SK-N-SH treated with all-trans-retinoic acid at 6 μM for 48 hours (cell line): ENCODE measurements around the gene RNASE8.

Source experiments
- ATAC-seq: fragments of 200-7000 bp; cut with Tn5 transposase; 3 replicates; pipeline ENCODE4 v1.9.1; 2020; ENCODE audit warnings: mild to moderate bottlenecking, moderate library complexity
- ARNTL ChIP-seq: fragments of 450-650 bp; formaldehyde crosslinking; IDR thresholded peaks from 2 replicates; pipeline ENCODE4 v1.5.0; 2020; ENCODE audit warnings: low read depth, mild to moderate bottlenecking, moderate library complexity, borderline replicate concordance
- BACH2 ChIP-seq: fragments of 250-450 bp; sonication (Bioruptor Pico); IDR thresholded peaks from 2 replicates; pipeline ENCODE4 v1.9.0; 2021; ENCODE audit warnings: mild to moderate bottlenecking, borderline replicate concordance
- CSDC2 ChIP-seq: fragments of 250-450 bp; sonication (Bioruptor Pico); IDR thresholded peaks from 2 replicates; pipeline ENCODE4 v1.5.0; 2020; ENCODE audit warnings: mild to moderate bottlenecking, moderate library complexity
- ESRRG ChIP-seq: fragments of 250-450 bp; sonication (Bioruptor Pico); IDR thresholded peaks from 2 replicates; pipeline ENCODE4 v1.6.1; 2021; ENCODE audit warnings: mild to moderate bottlenecking
- ISL1 ChIP-seq: fragments of 250-450 bp; sonication (Bioruptor Pico); IDR thresholded peaks from 2 replicates; pipeline ENCODE4 v2.1.2; 2022; ENCODE audit warnings: mild to moderate bottlenecking, moderate library complexity
- OSR1 ChIP-seq: fragments of 250-450 bp; sonication (Bioruptor Pico); IDR thresholded peaks from 2 replicates; pipeline ENCODE4 v1.8.0; 2022; ENCODE audit warnings: moderate library complexity, mild to moderate bottlenecking, inconsistent platforms
- POU6F1 ChIP-seq: fragments of 250-450 bp; sonication (Bioruptor Pico); IDR thresholded peaks from 2 replicates; pipeline ENCODE4 v1.8.0; 2021; ENCODE audit warnings: low read depth, mild to moderate bottlenecking, moderate library complexity, borderline replicate concordance
- SNAI2 ChIP-seq: fragments of 250-450 bp; sonication (Bioruptor Pico); IDR thresholded peaks from 2 replicates; pipeline ENCODE4 v1.5.0; 2020; ENCODE audit warnings: mild to moderate bottlenecking, moderate library complexity
- TSHZ2 ChIP-seq: fragments of 250-450 bp; sonication (Bioruptor Pico); IDR thresholded peaks from 2 replicates; pipeline ENCODE4 v1.5.0; 2020; ENCODE audit warnings: mild to moderate bottlenecking, moderate library complexity
- ZFP3 ChIP-seq: fragments of 250-450 bp; sonication (Bioruptor Pico); IDR thresholded peaks from 2 replicates; pipeline ENCODE4 v1.5.0; 2020; ENCODE audit warnings: mild to moderate bottlenecking, moderate library complexity
- ZFP30 ChIP-seq: fragments of 450-650 bp; formaldehyde crosslinking; IDR thresholded peaks from 2 replicates; pipeline ENCODE4 v1.5.0; 2022; ENCODE audit warnings: mild to moderate bottlenecking, moderate library complexity
- ZNF8 ChIP-seq: fragments of 450-650 bp; formaldehyde crosslinking; IDR thresholded peaks from 2 replicates; pipeline ENCODE4 v1.5.0; 2020; ENCODE audit warnings: mild to moderate bottlenecking, moderate library complexity
- TF ChIP-seq, protein P1 (sequence below): fragments of 250-450 bp; sonication (Bioruptor Pico); IDR thresholded peaks from 2 replicates; pipeline ENCODE4 v1.8.0; 2020; ENCODE audit warnings: mild to moderate bottlenecking, moderate library complexity, borderline replicate concordance
- TF ChIP-seq, protein P2 (sequence below): fragments of 250-450 bp; sonication (Bioruptor Pico); IDR thresholded peaks from 2 replicates; pipeline ENCODE4 v1.5.1; 2020; ENCODE audit warnings: low read depth, mild to moderate bottlenecking, moderate library complexity
- TF ChIP-seq, protein P3 (sequence below): fragments of 250-450 bp; sonication (Bioruptor Pico); IDR thresholded peaks from 2 replicates; pipeline ENCODE4 v1.5.1; 2021; ENCODE audit warnings: mild to moderate bottlenecking, moderate library complexity

RNASE8 gene

GRCh38 chr14:21024585-21025370 lies 32.8 kb upstream of the RNASE8 start, which contains the start of gene NDRG2:
TSS of gene NDRG2 (minus strand) at chr14:21025061. CDS start at chr14:21023315, 1,746 bp downstream.
- peak; percentile 83 for ATAC-seq
- no peak for TF ChIP-seq ZFP30 (CRISPR knock-in tag)
- TF ChIP-seq, all 23 proteins: peak for 0

DNA sequence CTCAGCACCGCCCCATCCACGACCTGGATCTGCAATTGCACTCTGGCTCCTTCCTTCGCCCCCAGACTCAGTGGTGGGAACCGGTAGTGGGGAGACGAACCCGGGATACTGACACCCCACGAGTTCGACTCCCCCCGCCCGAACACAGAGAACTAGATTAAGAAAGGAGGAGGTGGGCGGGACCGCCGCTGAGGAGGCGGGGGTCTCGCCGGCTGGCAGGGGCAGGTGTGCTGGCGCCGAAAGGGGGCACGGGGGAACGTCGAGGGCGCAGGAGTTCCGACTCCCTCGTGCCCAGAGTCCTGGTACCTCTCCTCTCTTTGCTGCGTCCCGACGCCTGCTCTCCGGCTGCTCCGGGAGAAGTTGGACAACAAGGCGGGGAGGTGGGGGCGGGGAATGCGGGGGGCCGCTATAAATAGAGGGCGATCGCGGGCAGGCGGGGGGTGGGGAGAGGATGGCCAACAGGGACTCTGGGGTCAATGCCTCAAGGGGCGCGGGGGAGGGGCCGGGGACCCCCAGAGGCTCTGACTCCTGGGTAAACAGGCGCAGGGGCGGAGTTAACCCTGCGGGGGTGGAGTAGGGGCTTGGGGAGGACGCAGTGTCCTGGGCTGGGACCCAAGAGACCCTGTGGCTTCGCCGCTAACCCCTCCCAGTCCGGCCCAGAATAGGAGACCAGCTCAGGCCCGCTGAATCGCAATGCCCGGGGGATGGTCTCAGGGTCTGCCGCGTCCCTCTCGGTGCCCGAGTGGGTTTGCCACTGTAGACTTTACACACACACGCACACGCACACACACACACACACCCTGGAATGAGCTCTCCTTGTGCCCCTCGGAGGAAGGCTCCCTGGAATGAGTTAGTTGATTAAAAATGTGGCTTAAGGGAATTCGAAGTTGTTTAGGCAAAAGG lies 32.0 kb upstream of the RNASE8 start:
- TF ChIP-seq ARNTL (CRISPR knock-in tag) (no peak), ZNF8 (CRISPR knock-in tag) (no peak), BACH2 (no peak), CSDC2 (CRISPR knock-in tag) (no peak), OSR1 (CRISPR knock-in tag) (no peak), ISL1 (CRISPR knock-in tag) (no peak), SNAI2 (CRISPR knock-in tag) (no peak), ZFP3 (CRISPR knock-in tag) (no peak), ESRRG (CRISPR knock-in tag) (no peak), TSHZ2 (CRISPR knock-in tag) (no peak), POU6F1 (CRISPR knock-in tag) (no peak)
- TF ChIP-seq, protein P1, sequence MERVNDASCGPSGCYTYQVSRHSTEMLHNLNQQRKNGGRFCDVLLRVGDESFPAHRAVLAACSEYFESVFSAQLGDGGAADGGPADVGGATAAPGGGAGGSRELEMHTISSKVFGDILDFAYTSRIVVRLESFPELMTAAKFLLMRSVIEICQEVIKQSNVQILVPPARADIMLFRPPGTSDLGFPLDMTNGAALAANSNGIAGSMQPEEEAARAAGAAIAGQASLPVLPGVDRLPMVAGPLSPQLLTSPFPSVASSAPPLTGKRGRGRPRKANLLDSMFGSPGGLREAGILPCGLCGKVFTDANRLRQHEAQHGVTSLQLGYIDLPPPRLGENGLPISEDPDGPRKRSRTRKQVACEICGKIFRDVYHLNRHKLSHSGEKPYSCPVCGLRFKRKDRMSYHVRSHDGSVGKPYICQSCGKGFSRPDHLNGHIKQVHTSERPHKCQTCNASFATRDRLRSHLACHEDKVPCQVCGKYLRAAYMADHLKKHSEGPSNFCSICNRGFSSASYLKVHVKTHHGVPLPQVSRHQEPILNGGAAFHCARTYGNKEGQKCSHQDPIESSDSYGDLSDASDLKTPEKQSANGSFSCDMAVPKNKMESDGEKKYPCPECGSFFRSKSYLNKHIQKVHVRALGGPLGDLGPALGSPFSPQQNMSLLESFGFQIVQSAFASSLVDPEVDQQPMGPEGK (CRISPR knock-in tag): no peak
- TF ChIP-seq, protein P2, sequence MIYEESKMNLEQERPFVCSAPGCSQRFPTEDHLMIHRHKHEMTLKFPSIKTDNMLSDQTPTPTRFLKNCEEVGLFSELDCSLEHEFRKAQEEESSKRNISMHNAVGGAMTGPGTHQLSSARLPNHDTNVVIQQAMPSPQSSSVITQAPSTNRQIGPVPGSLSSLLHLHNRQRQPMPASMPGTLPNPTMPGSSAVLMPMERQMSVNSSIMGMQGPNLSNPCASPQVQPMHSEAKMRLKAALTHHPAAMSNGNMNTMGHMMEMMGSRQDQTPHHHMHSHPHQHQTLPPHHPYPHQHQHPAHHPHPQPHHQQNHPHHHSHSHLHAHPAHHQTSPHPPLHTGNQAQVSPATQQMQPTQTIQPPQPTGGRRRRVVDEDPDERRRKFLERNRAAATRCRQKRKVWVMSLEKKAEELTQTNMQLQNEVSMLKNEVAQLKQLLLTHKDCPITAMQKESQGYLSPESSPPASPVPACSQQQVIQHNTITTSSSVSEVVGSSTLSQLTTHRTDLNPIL (CRISPR knock-in tag): no peak
- TF ChIP-seq, protein P3, sequence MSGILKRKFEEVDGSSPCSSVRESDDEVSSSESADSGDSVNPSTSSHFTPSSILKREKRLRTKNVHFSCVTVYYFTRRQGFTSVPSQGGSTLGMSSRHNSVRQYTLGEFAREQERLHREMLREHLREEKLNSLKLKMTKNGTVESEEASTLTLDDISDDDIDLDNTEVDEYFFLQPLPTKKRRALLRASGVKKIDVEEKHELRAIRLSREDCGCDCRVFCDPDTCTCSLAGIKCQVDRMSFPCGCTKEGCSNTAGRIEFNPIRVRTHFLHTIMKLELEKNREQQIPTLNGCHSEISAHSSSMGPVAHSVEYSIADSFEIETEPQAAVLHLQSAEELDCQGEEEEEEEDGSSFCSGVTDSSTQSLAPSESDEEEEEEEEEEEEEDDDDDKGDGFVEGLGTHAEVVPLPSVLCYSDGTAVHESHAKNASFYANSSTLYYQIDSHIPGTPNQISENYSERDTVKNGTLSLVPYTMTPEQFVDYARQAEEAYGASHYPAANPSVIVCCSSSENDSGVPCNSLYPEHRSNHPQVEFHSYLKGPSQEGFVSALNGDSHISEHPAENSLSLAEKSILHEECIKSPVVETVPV (CRISPR knock-in tag): no peak
- ATAC-seq: peak; percentile 47

DNA sequence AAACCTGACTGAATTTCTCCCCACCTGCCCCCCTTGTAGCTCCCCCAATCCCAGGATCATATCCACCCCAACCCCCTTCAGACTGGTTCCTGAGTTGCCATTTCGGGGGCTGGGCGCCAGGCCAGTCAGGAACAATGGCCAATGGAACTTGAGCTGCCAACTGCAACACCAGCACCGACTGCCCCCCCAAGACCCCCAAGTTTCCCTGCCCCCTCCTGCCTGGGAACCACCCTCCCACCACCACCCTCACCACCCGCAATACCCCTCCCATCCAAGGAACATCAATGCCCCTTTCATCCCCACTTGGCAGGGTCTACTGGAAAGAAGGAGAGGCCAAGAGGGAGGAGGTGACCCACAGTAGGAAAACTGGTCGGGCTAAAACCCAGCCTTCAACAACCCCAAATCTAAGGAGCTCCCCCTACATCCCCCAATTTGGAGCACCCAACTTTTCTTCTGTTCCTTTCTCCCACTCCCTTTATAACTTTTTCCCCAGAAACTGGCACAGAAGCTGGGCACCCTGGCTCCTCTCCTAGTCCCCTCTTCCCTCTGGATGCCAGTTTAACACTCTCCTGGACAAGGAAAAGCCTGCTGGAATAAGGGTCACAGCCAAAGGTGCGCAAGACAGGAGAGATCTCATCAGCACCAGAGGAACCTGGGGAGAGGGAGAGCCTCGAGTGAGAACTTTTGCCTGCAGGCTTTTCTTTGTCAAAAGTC lies 31.2 kb upstream of the RNASE8 start:
- TF ChIP-seq POU6F1 (CRISPR knock-in tag) (no peak), SNAI2 (CRISPR knock-in tag) (no peak)
- ATAC-seq: no peak
